Endothelial cell of umbilical vein (primary cell): ENCODE results near the gene RYR1. TPM values are rescaled to one million over a fixed set of nuclear protein-coding genes. Genes with fewer than 3 reads are reported as not detected.

Experiments used
- BruUV-seq: library from RNA; stranded (reverse); fragments of 400-500 nt; replicated peaks from 2 replicates; lab custom pipeline; 2021; lab: Mats Ljungman, UMichigan
- CTCF ChIA-PET: fragments of 300-600, 350-600 bp; sonication (Branson Sonifier 250); formaldehyde crosslinking; loops from one replicate; lab custom pipeline; 2021; ENCODE audit warnings: antibody characterized with exemption, inconsistent platforms; lab: Charles Lee
- POLR2A ChIA-PET: fragments of 300-600, 350-600 bp; sonication (Branson Sonifier 250); formaldehyde crosslinking; loops from one replicate; lab custom pipeline; 2021; ENCODE audit warnings: antibody characterized with exemption, inconsistent platforms; lab: Charles Lee
- DNase-seq: peaks from one replicate; pipeline ENCODE4 v3.0.0-alpha.2; 2011; ENCODE audit warnings: low read depth, low spot score
- FAIRE-seq: peaks from 2 replicates; lab custom pipeline; 2011; peaks lifted over from hg19 to GRCh38; lab: Jason Lieb, UNC
- H2AFZ ChIP-seq: 2 replicates; pipeline ENCODE4 v1.6.0; 2012; ENCODE audit warnings: low read depth, low read length, control low read depth, inconsistent platforms
- H3K27ac ChIP-seq: 2 replicates; pipeline ENCODE4 v1.5.1; 2011; ENCODE audit warnings: low read depth, mild to moderate bottlenecking, control low read depth, low read length, moderate library complexity; ENCODE audit not compliant: insufficient read depth
- H3K27me3 ChIP-seq, 2 experiments: 2 replicates each; pipeline versions ENCODE4 v1.6.0 to v1.6.1; 2011; ENCODE audit warnings: low read length in 2 of 2, mixed read lengths in 1 of 2; ENCODE audit not compliant: control insufficient read depth in 2 of 2, insufficient read depth in 2 of 2
- H3K36me3 ChIP-seq, 2 experiments: 2 replicates in 1 of 2; 3 replicates in 1 of 2; pipeline ENCODE4 v1.5.1; 2011; ENCODE audit warnings: low read length in 2 of 2, mild to moderate bottlenecking in 1 of 2, moderate library complexity in 1 of 2; ENCODE audit not compliant: control insufficient read depth in 2 of 2, insufficient read depth in 2 of 2; ENCODE audit errors: extremely low read depth in 1 of 2
- H3K4me1 ChIP-seq: 3 replicates; pipeline ENCODE4 v1.5.1; 2011; ENCODE audit warnings: mild to moderate bottlenecking, low read length; ENCODE audit not compliant: control insufficient read depth, insufficient read depth; ENCODE audit errors: extremely low read depth
- H3K4me2 ChIP-seq: 2 replicates; pipeline ENCODE4 v1.6.1; 2011; ENCODE audit warnings: low read length, control low read depth, mixed read lengths; ENCODE audit not compliant: insufficient read depth
- H3K4me3 ChIP-seq, 3 experiments: fragments of 200-600 bp in 1 of 3; sonication (generic), shearing (Covaris generic) in 1 of 3; replicated peaks in 1 of 3; 2 replicates each; pipeline ENCODE4 v1.5.1; 2011 to 2016; ENCODE audit warnings: control low read depth in 3 of 3, low read length in 3 of 3, mild to moderate bottlenecking in 2 of 3, inconsistent platforms in 1 of 3, low read depth in 1 of 3, moderate library complexity in 1 of 3; ENCODE audit not compliant: insufficient read depth in 1 of 3
- H3K79me2 ChIP-seq: 2 replicates; pipeline ENCODE4 v1.6.0; 2012; ENCODE audit warnings: low read length, inconsistent platforms; ENCODE audit not compliant: control insufficient read depth, insufficient read depth
- H3K9ac ChIP-seq: replicated peaks from 2 replicates; pipeline ENCODE3; 2011; ENCODE audit warnings: low read length, control low read depth; ENCODE audit not compliant: insufficient read depth; ENCODE audit errors: extremely low read depth
- H3K9me1 ChIP-seq: replicated peaks from 3 replicates; pipeline ENCODE4 v1.6.0; 2011; ENCODE audit warnings: mild to moderate bottlenecking, low read length; ENCODE audit not compliant: control insufficient read depth, insufficient read depth; ENCODE audit errors: extremely low read depth
- H3K9me3 ChIP-seq: replicated peaks from 2 replicates; pipeline ENCODE4 v1.5.1; 2012; ENCODE audit warnings: low read length, inconsistent platforms; ENCODE audit not compliant: control insufficient read depth, insufficient read depth
- H4K20me1 ChIP-seq: replicated peaks from 2 replicates; pipeline ENCODE3; 2011; ENCODE audit warnings: mild to moderate bottlenecking, low read length; ENCODE audit not compliant: control insufficient read depth, insufficient read depth; ENCODE audit errors: extremely low read depth
- EZH2 ChIP-seq: IDR thresholded peaks from 2 replicates; pipeline ENCODE4 v1.6.1; 2012; ENCODE audit warnings: borderline replicate concordance, low read depth, mild to moderate bottlenecking, moderate library complexity, low read length, inconsistent platforms; ENCODE audit not compliant: severe bottlenecking
- FOS ChIP-seq: IDR thresholded peaks from 2 replicates; pipeline ENCODE4 v1.6.1; 2011; ENCODE audit warnings: mild to moderate bottlenecking, low read length, moderate library complexity, borderline replicate concordance; ENCODE audit not compliant: insufficient read depth
- MYC ChIP-seq: IDR thresholded peaks from one replicate; pipeline ENCODE4 v1.6.1; 2011; ENCODE audit warnings: mild to moderate bottlenecking, low read depth, low read length
- POLR2A ChIP-seq: IDR thresholded peaks from 2 replicates; pipeline ENCODE4 v1.6.1; 2012; ENCODE audit warnings: low read depth, mild to moderate bottlenecking, control low read depth, low read length
- dilution Hi-C: fragments of 300-500 bp; cut with MboI; formaldehyde crosslinking; loops from one replicate; pipeline ENCODE4 v1.15.0; 2019; ENCODE audit warnings: low sequenced_read_pairs; ENCODE audit not compliant: extremely low pct_ligation_motif_present
- intact Hi-C: fragments of 100-400 bp; cut with micrococcal nuclease; formaldehyde crosslinking; loops from one replicate; pipeline ENCODE4 v1.10.0; 2022
- polyA plus RNA-seq, 4 experiments: library from polyadenylated mRNA; depleted of rRNA in 3 of 4; stranded (reverse) in 3 of 4; unstranded in 1 of 4; fragments of >200 nt; gene quantifications; 2 replicates each; pipeline versions ENCODE4 v1.2.1 to v1.2.3, GENCODE V29; 2011 to 2012; ENCODE audit warnings: missing spikeins in 1 of 4
- total RNA-seq: library from RNA; stranded (reverse); gene quantifications from 2 replicates; pipeline ENCODE4 v1.2.3, GENCODE V29; 2021
- TF ChIP-seq, protein P1 (sequence below): IDR thresholded peaks from 2 replicates; pipeline ENCODE4 v1.6.1; 2011; ENCODE audit not compliant: insufficient read depth, insufficient read length

RYR1 gene
- total and polyA plus RNA-seq, 2 donors (not counting 3 experiments of a cell fraction or from before 2014, with no cell fraction given), result under 0.01 to 0.02 TPM

DNA sequence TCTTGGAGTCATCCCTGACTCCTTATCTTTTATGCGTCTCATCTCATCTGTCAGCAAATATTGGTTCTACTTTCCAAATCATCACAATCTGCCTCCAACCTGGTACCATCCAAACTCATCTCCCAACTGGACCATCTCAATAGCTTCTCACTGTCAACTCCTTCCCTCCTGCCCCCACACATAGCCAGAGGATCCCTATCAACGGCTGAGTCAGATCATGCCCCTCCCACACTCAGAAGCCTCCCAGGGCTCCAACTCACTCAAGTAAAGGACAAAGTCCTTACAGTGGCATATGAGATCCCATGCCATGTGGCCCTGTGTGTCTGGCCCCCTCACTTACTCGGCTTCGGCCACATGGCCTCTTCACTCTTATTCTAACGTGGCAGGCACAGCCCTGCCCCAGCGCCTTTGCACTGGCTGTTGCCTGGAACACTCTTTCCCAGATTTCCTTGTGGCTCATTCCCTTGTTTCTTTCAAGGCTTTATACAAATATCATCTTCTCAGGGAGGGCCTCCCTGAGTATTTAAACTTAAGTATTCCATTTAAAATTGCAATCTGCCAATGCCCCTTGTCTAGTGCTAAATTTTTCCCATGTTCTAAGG, 40.7 kb upstream of the RYR1 start:
- no peak overlapping the region for H3K4me2 ChIP-seq
- no TSS peak for BruUV-seq
- FAIRE-seq (peak; percentile 69), DNase-seq (no peak)
- no peak overlapping the region for H3K9ac ChIP-seq
- peaks cover 0 to 5% of the 10 kb centered on the region in 2 experiments for H3K36me3 ChIP-seq
- H4K20me1 ChIP-seq, result no peaks in the 10 kb centered on the region
- no peak overlapping the region for H2AFZ ChIP-seq
- no peak overlapping the region for H3K4me3 ChIP-seq
- CTCF ChIA-PET, result interaction anchor here (1.6 kb wide), 1 partner anchor 10 kb away, joined by 7 read pairs; the partner anchor contains the start of gene FAM98C
- intact Hi-C loops, result no loop called here
- POLR2A ChIA-PET, result no interaction called here
- TF ChIP-seq FOS (peak; percentile 16), MYC (no peak)
- TF ChIP-seq, protein P1, sequence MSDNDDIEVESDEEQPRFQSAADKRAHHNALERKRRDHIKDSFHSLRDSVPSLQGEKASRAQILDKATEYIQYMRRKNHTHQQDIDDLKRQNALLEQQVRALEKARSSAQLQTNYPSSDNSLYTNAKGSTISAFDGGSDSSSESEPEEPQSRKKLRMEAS, result no peak
- H3K27ac ChIP-seq, result no peak overlapping the region
- no peaks in the 10 kb centered on the region for H3K9me1 ChIP-seq
- peaks cover 13% of the 10 kb centered on the region for H3K4me1 ChIP-seq
- no peaks in the 10 kb centered on the region for H3K9me3 ChIP-seq
- H3K79me2 ChIP-seq, result peaks cover 18% of the 10 kb centered on the region
- no peaks in the 10 kb centered on the region for H3K27me3 ChIP-seq
- dilution Hi-C loops, result no loop called here

DNA sequence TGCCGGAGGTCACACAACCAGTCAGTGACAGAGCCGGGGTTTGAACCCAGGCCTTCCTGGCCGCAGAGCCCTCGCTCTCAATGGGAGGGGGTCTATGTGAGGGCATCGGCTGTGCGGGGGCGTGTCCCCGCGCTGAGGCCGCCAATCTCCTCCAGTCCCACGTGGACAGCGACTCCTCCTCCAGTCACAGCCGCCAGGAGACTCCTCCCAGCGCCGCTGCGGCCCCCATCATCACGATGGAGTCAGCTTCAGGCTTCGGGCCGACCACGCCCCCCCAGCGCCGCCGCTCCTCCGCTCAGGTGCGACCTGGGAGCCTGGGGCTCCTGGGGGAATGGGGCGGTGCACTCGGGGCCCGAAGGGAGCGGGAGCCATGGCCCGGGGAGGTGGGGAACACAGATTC, 39.0 kb upstream of the RYR1 start:
- H3K9ac ChIP-seq, result no peak overlapping the region
- H3K36me3 ChIP-seq, result peaks cover 0 to 5% of the 10 kb centered on the region in 2 experiments
- peaks cover 13% of the 10 kb centered on the region for H3K4me1 ChIP-seq
- FAIRE-seq (no peak), DNase-seq (peak; percentile 13)
- no peaks in the 10 kb centered on the region for H3K27me3 ChIP-seq
- intact Hi-C loops (no loop called here), dilution Hi-C loops (no loop called here)
- H3K79me2 ChIP-seq, result peaks cover 14% of the 10 kb centered on the region
- no peaks in the 10 kb centered on the region for H3K9me1 ChIP-seq
- ChIA-PET CTCF (interaction anchor here (1.6 kb wide), 1 partner anchor 8 kb away, joined by 18 read pairs; the partner anchor contains the start of gene FAM98C), POLR2A (no interaction called here)
- H3K4me2 ChIP-seq, result no peak overlapping the region
- no peaks in the 10 kb centered on the region for H3K9me3 ChIP-seq
- H3K27ac ChIP-seq, result no peak overlapping the region
- H3K4me3 ChIP-seq, result no peak overlapping the region
- no peak overlapping the region for H2AFZ ChIP-seq
- TF ChIP-seq FOS (no peak), EZH2 (no peak), POLR2A (no peak)
- TF ChIP-seq, protein P1, result no peak
- no peaks in the 10 kb centered on the region for H4K20me1 ChIP-seq
- no TSS peak for BruUV-seq
